ENCODE measurements around the gene NEK9. TPM values are rescaled to one million over a fixed set of nuclear protein-coding genes. Genes with fewer than 3 reads are reported as not detected.
A peak's percentile ranks its signal among the peaks of the same experiment; 100 is the strongest.

Gene NEK9
- total RNA-seq, 2 donors from 2014 or later, result 45.7 to 49.2 TPM

DNA sequence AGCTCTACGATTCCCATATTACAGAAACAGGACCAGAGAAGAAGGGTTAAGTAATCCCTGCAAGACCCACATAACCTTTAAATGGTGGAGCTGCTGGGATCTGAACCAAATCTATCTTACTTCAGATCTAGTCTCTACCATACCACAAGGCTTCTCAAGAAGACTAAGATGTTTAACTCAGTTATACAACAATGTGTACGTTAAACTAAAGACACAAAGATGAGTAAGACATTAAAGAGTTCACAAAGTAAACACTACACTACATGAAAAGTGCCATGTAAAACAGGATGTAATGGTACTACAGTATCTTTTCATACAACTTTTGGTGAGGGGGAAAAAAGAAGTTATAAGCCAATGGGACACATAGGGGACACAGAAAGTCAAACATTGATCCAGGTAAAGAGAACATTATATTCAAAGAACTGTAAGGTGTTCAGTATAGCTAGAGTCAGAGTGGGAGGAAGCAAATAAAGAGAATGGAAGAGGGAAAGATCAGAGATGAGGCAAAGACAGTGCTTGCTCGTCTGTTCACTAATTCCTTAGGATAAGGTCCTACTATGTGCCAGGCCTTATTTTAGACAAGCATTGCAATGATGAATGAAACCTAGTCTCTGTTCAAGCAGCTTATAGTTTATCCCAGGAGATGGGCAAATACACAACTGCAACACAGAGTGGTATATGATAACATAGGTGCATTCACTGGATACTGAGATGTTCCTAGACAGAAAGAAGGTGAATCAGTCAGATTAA lies 41.9 kb upstream of the NEK9 start:
- Histone ChIP-seq H3K27ac (no peak overlapping the region), H3K36me3 (no peaks in the 10 kb centered on the region), H3K9me3 (no peaks in the 10 kb centered on the region), H3K4me1 (peaks cover 0 to 69% of the 10 kb centered on the region in 2 donors), H3K27me3 (no peaks in the 10 kb centered on the region), H3K4me3 (no peak overlapping the region)
- TF ChIP-seq CTCF (IDR thresholded peaks at IDR 0.05), result no peak
- DNase-seq (ENCODE audit: low spot score), result no peak

DNA sequence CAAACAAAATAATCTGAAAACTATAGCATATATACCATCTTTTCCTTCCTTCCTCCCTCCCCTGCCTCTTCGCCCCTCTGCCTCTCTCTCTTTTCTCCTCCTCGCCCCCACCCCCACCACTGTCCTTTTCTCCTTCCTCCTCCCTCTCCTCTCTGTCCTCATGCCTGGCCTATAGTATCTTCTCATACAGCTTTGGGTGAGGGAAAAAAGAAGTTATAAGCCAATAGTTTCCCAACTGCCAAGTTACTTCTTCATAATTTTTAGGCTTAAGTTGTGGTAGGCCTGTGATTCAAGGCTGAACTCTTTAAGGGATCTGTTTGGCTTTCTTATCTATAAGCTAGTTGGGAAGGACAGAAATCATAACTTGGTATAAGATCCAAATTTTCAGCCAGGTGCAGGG lies 40.5 kb upstream of the NEK9 start:
- Histone ChIP-seq H3K36me3 (no peaks in the 10 kb centered on the region), H3K9me3 (no peaks in the 10 kb centered on the region), H3K27ac (no peak overlapping the region), H3K27me3 (no peaks in the 10 kb centered on the region), H3K4me1 (peaks cover 0 to 55% of the 10 kb centered on the region in 2 donors), H3K4me3 (no peak overlapping the region)
- DNase-seq (ENCODE audit: low spot score), result no peak
- TF ChIP-seq CTCF (IDR thresholded peaks at IDR 0.05), result no peak

DNA sequence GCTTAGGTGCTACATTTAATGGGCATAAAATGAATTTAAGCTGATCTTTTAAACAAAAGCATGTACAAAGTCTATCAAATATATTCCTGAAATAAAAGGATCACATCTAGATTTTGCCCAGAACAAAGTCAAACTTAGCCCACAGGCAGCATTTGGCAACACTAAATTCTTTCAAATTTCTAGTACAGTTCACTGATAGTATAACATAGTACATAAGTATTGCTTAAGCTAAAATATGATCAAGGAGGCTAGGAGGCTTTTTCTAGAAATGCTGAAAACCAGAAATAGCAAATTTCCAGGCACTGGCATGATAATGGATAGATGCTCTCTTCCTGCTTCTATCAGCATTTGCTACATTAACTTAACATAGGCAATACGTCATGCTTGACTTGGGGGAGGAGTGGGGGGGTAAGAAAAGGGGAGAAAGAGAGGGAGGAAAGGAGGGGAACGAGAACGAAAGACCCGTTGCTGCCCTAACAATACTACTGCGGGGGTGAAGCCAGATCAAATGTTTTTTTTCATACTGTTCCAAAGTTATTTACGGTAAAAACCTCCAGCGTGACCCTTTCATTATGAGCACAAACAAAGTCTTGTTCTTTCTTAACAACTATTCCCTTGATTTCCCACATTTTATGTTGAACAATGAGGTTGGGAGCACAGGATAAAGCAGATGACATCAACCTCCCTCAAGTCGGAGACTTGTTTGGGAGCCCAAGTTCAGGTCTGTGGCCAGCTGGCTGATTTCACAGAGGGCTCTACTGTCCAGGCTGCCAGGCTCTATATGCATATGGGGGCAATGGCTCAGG lies 38.9 kb upstream of the NEK9 start:
- no peaks in the 10 kb centered on the region for H3K9me3 ChIP-seq
- no peak for DNase-seq (ENCODE audit: low spot score)
- no peak for TF ChIP-seq CTCF (IDR thresholded peaks at IDR 0.05)
- H3K4me3 ChIP-seq, result no peak overlapping the region
- peaks cover 0 to 50% of the 10 kb centered on the region in 2 donors for H3K4me1 ChIP-seq
- H3K27me3 ChIP-seq, result no peaks in the 10 kb centered on the region
- H3K36me3 ChIP-seq, result no peaks in the 10 kb centered on the region
- peak overlapping the region; percentile 6 to 7 for H3K27ac ChIP-seq

DNA sequence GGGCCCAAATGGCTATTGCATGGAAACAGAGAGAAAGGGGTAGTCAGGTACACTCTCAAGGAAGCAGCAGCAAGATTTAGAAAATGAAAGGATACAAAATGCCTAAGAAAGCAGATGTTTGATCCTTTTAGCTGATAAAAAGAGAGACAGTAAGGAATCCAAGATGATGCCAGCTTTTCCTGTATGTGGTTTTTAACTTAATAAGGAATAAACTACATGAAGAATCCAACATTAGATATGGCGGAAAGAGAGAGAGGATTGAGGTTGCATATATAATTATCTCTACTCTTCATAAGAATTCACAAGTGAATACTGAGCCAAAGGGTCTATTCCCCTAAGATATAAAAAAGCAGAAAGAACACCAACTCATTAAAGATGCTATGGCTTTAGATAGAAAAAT lies 38.0 kb upstream of the NEK9 start:
- H3K27ac ChIP-seq, result no peak overlapping the region
- no peak overlapping the region for H3K4me3 ChIP-seq
- no peaks in the 10 kb centered on the region for H3K9me3 ChIP-seq
- DNase-seq (ENCODE audit: low spot score), result no peak
- H3K36me3 ChIP-seq, result no peaks in the 10 kb centered on the region
- H3K4me1 ChIP-seq, result peaks cover 0 to 53% of the 10 kb centered on the region in 2 donors
- TF ChIP-seq CTCF (IDR thresholded peaks at IDR 0.05), result no peak
- H3K27me3 ChIP-seq, result no peaks in the 10 kb centered on the region

DNA sequence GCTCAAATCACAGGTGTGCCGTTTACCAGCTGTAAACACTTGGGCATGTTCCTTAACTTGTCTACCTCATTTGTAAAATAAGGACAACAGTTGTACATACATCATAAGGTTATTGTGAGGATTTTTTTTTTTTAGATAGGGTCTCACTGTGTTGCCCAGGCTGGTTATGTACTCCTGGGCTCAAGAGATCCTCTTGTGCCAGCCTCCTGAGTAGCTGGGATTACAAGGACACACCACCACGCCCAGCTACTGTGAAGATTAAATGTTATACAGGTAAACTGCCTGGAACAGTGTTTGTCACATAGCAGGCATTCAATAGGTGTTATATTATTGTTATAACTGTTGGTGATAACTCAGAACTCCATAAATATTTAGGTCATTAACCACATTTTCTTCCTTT lies 36.8 kb upstream of the NEK9 start:
- H3K4me1 ChIP-seq, result peaks cover 0 to 62% of the 10 kb centered on the region in 2 donors
- no peaks in the 10 kb centered on the region for H3K36me3 ChIP-seq
- H3K4me3 ChIP-seq, result no peak overlapping the region
- H3K27me3 ChIP-seq, result no peaks in the 10 kb centered on the region
- no peak overlapping the region for H3K27ac ChIP-seq
- no peak for DNase-seq (ENCODE audit: low spot score)
- no peak for TF ChIP-seq CTCF (IDR thresholded peaks at IDR 0.05)
- no peaks in the 10 kb centered on the region for H3K9me3 ChIP-seq

Measured in right atrium auricular region (tissue), 2 donors.